GM21381 (cell line): ENCODE data around the gene APOL2.

Source experiments
- ATAC-seq: cut with Tn5 transposase; IDR thresholded peaks from one replicate; pipeline ENCODE4 v1.9.1; 2021; ENCODE audit warnings: mild to moderate bottlenecking, moderate library complexity; ENCODE audit not compliant: unreplicated experiment

The APOL2 gene

GRCh38 chr22:36180928-36181327, 58.4 kb downstream of the APOL2 start:
- ATAC-seq, result no peak

GRCh38 chr22:36180038-36180880, 59.1 kb downstream of the APOL2 start:
- ATAC-seq, result no peak

DNA sequence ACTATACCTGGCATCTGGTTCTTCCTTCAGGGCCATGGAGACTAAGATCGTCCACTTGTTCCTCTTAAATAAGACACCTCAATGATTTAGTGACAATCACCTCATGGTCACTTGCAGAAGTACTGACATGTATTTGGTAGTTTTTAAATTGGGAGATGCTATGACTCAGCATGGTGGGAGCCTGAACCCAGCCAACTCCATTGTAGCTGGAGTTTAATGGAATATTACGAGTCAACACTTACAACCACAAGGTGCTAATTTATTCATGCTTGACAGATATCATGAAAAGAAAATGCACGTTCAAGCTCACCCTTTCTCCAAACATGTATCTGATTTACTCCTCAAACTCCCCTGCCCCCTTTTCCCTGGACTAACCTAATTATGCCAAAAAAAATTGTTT, 62.2 kb downstream of the APOL2 start:
- no peak for ATAC-seq
